Liver (tissue), 9 donors: Measurements from ENCODE around the gene ZFP57. TPM values are rescaled to one million over a fixed set of nuclear protein-coding genes. Genes with fewer than 3 reads are reported as not detected.

Experiments
- DNase-seq: peaks from one replicate; pipeline ENCODE4 v3.0.0-alpha.2; 2017; ENCODE audit warnings: low spot score
- H3K27ac ChIP-seq, 2 donors: one replicate each; pipeline ENCODE4 v1.7.0; 2013; ENCODE audit warnings: inconsistent platforms in 2 of 2, low read length in 2 of 2, control low read depth in 1 of 2, low read depth in 1 of 2, mild to moderate bottlenecking in 1 of 2
- H3K27me3 ChIP-seq, 4 donors: one replicate each; pipeline versions ENCODE4 v1.6.1 to v1.7.0; 2013; ENCODE audit warnings: low read length in 3 of 4, inconsistent platforms in 1 of 4, mild to moderate bottlenecking in 1 of 4, moderate library complexity in 1 of 4; ENCODE audit not compliant: control insufficient read depth in 4 of 4, insufficient read depth in 4 of 4
- H3K36me3 ChIP-seq, 4 donors: one replicate each; pipeline versions ENCODE4 v1.6.1 to v1.7.0; 2013; ENCODE audit warnings: low read length in 3 of 4, mild to moderate bottlenecking in 3 of 4, low read depth in 1 of 4, moderate library complexity in 1 of 4; ENCODE audit not compliant: control insufficient read depth in 4 of 4, insufficient read depth in 3 of 4
- H3K4me1 ChIP-seq, 4 donors: one replicate each; pipeline versions ENCODE4 v1.6.1 to v1.7.0; 2013; ENCODE audit warnings: low read length in 3 of 4, mild to moderate bottlenecking in 3 of 4, moderate library complexity in 1 of 4; ENCODE audit not compliant: control insufficient read depth in 4 of 4, insufficient read depth in 4 of 4
- H3K4me3 ChIP-seq, 3 donors: one replicate each; pipeline versions ENCODE4 v1.6.1 to v1.7.0; 2013; ENCODE audit warnings: low read length in 3 of 3, control low read depth in 1 of 3, low read depth in 1 of 3, mild to moderate bottlenecking in 1 of 3
- H3K9ac ChIP-seq, 2 donors: one replicate each; pipeline ENCODE4 v1.7.0; 2013; ENCODE audit warnings: low read length in 2 of 2, mild to moderate bottlenecking in 2 of 2, moderate library complexity in 2 of 2, control low read depth in 1 of 2, low read depth in 1 of 2
- H3K9me3 ChIP-seq, 4 donors: one replicate each; pipeline versions ENCODE4 v1.6.1 to v1.7.0; 2013; ENCODE audit warnings: low read length in 3 of 4; ENCODE audit not compliant: control insufficient read depth in 4 of 4
- EGR1 ChIP-seq, 2 donors: IDR thresholded peaks; 2 replicates each; pipeline ENCODE4 v1.6.1; 2016 to 2018; ENCODE audit warnings: antibody characterized with exemption in 2 of 2, low read depth in 2 of 2
- FOXA1 ChIP-seq: IDR thresholded peaks from 2 replicates; pipeline ENCODE4 v1.6.1; 2016; ENCODE audit warnings: antibody characterized with exemption
- GABPA ChIP-seq, 2 donors: IDR thresholded peaks in 1 of 2; conservative IDR thresholded peaks in 1 of 2; 2 replicates each; pipeline ENCODE4 v1.6.1; 2016; ENCODE audit warnings: antibody characterized with exemption in 2 of 2, mild to moderate bottlenecking in 1 of 2, moderate library complexity in 1 of 2
- HNF4A ChIP-seq, 2 donors: conservative IDR thresholded peaks; 2 replicates each; pipeline ENCODE4 v1.6.1; 2016; ENCODE audit warnings: antibody characterized with exemption in 2 of 2, mild to moderate bottlenecking in 2 of 2
- HNF4G ChIP-seq: IDR thresholded peaks from 2 replicates; pipeline ENCODE4 v1.6.1; 2016; ENCODE audit warnings: antibody characterized with exemption
- JUND ChIP-seq, 2 donors: IDR thresholded peaks; 2 replicates each; pipeline ENCODE4 v1.6.1; 2016; ENCODE audit warnings: antibody characterized with exemption in 2 of 2
- NR2F2 ChIP-seq: IDR thresholded peaks from 2 replicates; pipeline ENCODE4 v1.6.1; 2016; ENCODE audit warnings: antibody characterized with exemption
- RAD21 ChIP-seq, 2 donors: IDR thresholded peaks; 2 replicates each; pipeline ENCODE4 v1.6.1; 2016; ENCODE audit warnings: antibody characterized with exemption in 2 of 2, mild to moderate bottlenecking in 2 of 2
- RXRA ChIP-seq, 2 donors: IDR thresholded peaks; 2 replicates each; pipeline ENCODE4 v1.6.1; 2017 to 2018; ENCODE audit warnings: antibody characterized with exemption in 2 of 2, mild to moderate bottlenecking in 1 of 2
- SP1 ChIP-seq: IDR thresholded peaks from 2 replicates; pipeline ENCODE4 v1.6.1; 2018; ENCODE audit warnings: antibody characterized with exemption, mild to moderate bottlenecking
- TAF1 ChIP-seq: conservative IDR thresholded peaks from 2 replicates; pipeline ENCODE4 v1.6.1; 2016; ENCODE audit warnings: antibody characterized with exemption, mild to moderate bottlenecking
- YY1 ChIP-seq: IDR thresholded peaks from 2 replicates; pipeline ENCODE4 v1.6.1; 2016; ENCODE audit warnings: antibody characterized with exemption, mild to moderate bottlenecking
- WGBS: extraction: QIAGEN DNeasy Blood & Tissue Kit; methylation state at CpG from one replicate; pipeline ENCODE4 v1.1.7; 2013; 5-methylcytosine and 5-hydroxymethylcytosine counted together
- polyA plus RNA-seq, 2 donors: library from polyadenylated mRNA; stranded (reverse) in 1 of 2; unstranded in 1 of 2; fragments of 200-250 nt in 1 of 2; fragments of >200 nt in 1 of 2; fragmentation: Nextera tagmentation in 1 of 2; extraction: Ambion mirVana in 1 of 2; gene quantifications; one replicate each; pipeline versions ENCODE4 v1.2.1 to v1.2.3, GENCODE V29; 2013 to 2015
- total RNA-seq, 2 donors: library from RNA; depleted of rRNA; stranded (reverse); fragments of >200 nt; gene quantifications; one replicate each; pipeline ENCODE4 v1.2.3, GENCODE V29; 2014
- TF ChIP-seq, protein P1 (sequence below): IDR thresholded peaks from 2 replicates; pipeline ENCODE4 v1.6.1; 2016; ENCODE audit warnings: antibody characterized with exemption, mild to moderate bottlenecking
- TF ChIP-seq, protein P2 (sequence below): IDR thresholded peaks from 2 replicates; pipeline ENCODE4 v1.6.1; 2016; ENCODE audit warnings: antibody characterized with exemption
- TF ChIP-seq, protein P3 (sequence below): IDR thresholded peaks from 2 replicates; pipeline ENCODE4 v1.6.1; 2016; ENCODE audit warnings: antibody characterized with exemption
- TF ChIP-seq, protein P4 (sequence below): IDR thresholded peaks from 2 replicates; pipeline ENCODE4 v1.6.1; 2016; ENCODE audit warnings: antibody characterized with exemption
- TF ChIP-seq, protein P5 (sequence below): fragments of 150-350 bp; IDR thresholded peaks from 2 replicates; pipeline ENCODE4 v1.5.1; 2017; ENCODE audit warnings: improper control_type of control experiment, low read depth, low read length; ENCODE audit not compliant: missing input control
- donor health status: healthy.
- donor health status: healthy.
- donor health status: healthy.
- donor health status: healthy.
- donor health status: healthy.

The ZFP57 gene
- total and polyA plus RNA-seq, 4 donors, result not detected

DNA sequence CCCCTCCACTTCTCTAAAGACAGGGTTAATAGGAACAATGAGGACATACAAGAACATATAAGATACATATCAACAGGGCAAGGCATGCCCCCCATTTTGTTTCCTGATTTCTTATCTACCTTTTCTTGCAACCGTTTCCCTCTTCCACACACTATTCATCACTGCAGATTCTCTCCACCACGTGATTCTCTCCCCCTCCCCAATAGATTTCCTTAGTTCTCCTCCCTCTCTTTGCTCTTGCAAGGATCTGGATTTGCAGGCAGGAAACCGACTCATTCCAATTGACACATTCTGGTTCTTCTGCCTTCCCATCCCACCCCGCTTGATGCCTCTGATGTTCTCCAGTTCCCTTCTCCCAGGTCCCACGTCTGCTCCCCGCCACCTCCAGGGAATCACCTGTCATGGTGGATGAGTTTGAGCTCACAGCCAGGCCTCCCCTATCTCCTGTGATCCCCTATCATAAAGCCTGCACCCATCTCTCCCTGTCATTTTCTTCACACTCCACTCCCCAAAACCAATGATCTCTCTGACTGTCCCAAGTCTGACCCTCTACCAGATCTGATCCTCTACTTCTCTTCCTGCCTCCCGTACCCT is 55.5 kb downstream of the ZFP57 start:
- 41% methylated on average over 7 of the region's 7 CpGs for WGBS
- no peak overlapping the region for H3K4me3 ChIP-seq
- no peak for DNase-seq
- no peaks in the 10 kb centered on the region for H3K36me3 ChIP-seq
- peaks cover 0 to 11% (median 0%) of the 10 kb centered on the region in 4 donors for H3K27me3 ChIP-seq
- H3K4me1 ChIP-seq, result peaks cover 2 to 10% (median 7%) of the 10 kb centered on the region in 4 donors
- no peaks in the 10 kb centered on the region for H3K9me3 ChIP-seq
- no peak overlapping the region for H3K27ac ChIP-seq
- TF ChIP-seq, protein P1, sequence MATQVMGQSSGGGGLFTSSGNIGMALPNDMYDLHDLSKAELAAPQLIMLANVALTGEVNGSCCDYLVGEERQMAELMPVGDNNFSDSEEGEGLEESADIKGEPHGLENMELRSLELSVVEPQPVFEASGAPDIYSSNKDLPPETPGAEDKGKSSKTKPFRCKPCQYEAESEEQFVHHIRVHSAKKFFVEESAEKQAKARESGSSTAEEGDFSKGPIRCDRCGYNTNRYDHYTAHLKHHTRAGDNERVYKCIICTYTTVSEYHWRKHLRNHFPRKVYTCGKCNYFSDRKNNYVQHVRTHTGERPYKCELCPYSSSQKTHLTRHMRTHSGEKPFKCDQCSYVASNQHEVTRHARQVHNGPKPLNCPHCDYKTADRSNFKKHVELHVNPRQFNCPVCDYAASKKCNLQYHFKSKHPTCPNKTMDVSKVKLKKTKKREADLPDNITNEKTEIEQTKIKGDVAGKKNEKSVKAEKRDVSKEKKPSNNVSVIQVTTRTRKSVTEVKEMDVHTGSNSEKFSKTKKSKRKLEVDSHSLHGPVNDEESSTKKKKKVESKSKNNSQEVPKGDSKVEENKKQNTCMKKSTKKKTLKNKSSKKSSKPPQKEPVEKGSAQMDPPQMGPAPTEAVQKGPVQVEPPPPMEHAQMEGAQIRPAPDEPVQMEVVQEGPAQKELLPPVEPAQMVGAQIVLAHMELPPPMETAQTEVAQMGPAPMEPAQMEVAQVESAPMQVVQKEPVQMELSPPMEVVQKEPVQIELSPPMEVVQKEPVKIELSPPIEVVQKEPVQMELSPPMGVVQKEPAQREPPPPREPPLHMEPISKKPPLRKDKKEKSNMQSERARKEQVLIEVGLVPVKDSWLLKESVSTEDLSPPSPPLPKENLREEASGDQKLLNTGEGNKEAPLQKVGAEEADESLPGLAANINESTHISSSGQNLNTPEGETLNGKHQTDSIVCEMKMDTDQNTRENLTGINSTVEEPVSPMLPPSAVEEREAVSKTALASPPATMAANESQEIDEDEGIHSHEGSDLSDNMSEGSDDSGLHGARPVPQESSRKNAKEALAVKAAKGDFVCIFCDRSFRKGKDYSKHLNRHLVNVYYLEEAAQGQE, result no peak
- TF ChIP-seq, protein P2, sequence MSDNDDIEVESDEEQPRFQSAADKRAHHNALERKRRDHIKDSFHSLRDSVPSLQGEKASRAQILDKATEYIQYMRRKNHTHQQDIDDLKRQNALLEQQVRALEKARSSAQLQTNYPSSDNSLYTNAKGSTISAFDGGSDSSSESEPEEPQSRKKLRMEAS, result no peak
- no peak for TF ChIP-seq HNF4A (conservative IDR thresholded peaks at IDR 0.05)
- no peak for TF ChIP-seq SP1
- no peak for TF ChIP-seq NR2F2
- TF ChIP-seq GABPA (IDR thresholded peaks at IDR 0.05 in 1 of 2, conservative IDR thresholded peaks at IDR 0.05 in 1 of 2), result no peak
- TF ChIP-seq TAF1, result no peak
- TF ChIP-seq YY1, result no peak
- TF ChIP-seq HNF4G, result no peak
- TF ChIP-seq FOXA1, result no peak
- no peak for TF ChIP-seq RAD21 (IDR thresholded peaks at IDR 0.05)
- TF ChIP-seq RXRA (IDR thresholded peaks at IDR 0.05), result no peak
- no peak for TF ChIP-seq EGR1 (IDR thresholded peaks at IDR 0.05; ENCODE audit: low read depth in 2 of 2)
- no peak for TF ChIP-seq JUND (IDR thresholded peaks at IDR 0.05)
- TF ChIP-seq, protein P3, sequence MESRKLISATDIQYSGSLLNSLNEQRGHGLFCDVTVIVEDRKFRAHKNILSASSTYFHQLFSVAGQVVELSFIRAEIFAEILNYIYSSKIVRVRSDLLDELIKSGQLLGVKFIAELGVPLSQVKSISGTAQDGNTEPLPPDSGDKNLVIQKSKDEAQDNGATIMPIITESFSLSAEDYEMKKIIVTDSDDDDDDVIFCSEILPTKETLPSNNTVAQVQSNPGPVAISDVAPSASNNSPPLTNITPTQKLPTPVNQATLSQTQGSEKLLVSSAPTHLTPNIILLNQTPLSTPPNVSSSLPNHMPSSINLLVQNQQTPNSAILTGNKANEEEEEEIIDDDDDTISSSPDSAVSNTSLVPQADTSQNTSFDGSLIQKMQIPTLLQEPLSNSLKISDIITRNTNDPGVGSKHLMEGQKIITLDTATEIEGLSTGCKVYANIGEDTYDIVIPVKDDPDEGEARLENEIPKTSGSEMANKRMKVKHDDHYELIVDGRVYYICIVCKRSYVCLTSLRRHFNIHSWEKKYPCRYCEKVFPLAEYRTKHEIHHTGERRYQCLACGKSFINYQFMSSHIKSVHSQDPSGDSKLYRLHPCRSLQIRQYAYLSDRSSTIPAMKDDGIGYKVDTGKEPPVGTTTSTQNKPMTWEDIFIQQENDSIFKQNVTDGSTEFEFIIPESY, result no peak
- TF ChIP-seq, protein P4, sequence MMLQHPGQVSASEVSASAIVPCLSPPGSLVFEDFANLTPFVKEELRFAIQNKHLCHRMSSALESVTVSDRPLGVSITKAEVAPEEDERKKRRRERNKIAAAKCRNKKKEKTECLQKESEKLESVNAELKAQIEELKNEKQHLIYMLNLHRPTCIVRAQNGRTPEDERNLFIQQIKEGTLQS, result no peak
- TF ChIP-seq, protein P5, sequence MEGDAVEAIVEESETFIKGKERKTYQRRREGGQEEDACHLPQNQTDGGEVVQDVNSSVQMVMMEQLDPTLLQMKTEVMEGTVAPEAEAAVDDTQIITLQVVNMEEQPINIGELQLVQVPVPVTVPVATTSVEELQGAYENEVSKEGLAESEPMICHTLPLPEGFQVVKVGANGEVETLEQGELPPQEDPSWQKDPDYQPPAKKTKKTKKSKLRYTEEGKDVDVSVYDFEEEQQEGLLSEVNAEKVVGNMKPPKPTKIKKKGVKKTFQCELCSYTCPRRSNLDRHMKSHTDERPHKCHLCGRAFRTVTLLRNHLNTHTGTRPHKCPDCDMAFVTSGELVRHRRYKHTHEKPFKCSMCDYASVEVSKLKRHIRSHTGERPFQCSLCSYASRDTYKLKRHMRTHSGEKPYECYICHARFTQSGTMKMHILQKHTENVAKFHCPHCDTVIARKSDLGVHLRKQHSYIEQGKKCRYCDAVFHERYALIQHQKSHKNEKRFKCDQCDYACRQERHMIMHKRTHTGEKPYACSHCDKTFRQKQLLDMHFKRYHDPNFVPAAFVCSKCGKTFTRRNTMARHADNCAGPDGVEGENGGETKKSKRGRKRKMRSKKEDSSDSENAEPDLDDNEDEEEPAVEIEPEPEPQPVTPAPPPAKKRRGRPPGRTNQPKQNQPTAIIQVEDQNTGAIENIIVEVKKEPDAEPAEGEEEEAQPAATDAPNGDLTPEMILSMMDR, result no peak
- H3K9ac ChIP-seq, result no peak overlapping the region
